ENCODE data around the gene MFN1.
A peak's percentile ranks its signal among the peaks of the same experiment; 100 is the strongest.

The MFN1 gene

DNA sequence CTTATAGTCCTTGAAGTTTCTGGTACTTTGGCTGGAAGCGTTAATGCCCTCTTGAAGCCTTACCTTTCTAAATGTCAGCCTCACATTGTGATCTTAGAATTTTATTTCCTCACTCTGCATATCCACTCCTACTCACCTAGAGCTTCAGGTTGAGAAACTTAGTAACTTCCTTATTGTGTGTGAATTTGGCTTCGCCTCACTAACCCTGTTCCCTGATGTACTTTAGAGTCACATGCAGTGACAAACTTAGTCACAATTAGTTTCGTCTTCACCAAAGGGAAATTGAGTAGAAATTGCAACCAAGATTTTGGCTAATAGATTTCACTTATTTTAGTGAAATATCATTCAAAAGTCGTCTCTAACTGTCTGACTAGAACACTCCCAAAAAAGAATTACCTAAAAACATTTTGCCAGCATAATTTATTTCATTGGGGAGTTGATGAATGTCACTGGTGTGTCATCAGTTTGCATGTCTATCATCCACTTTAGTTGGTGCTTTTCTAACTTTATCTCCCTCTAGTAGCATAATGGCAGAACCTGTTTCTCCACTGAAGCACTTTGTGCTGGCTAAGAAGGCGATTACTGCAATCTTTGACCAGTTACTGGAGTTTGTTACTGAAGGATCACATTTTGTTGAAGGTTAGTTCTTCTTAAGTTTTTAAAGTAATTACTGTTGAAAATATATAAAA lies 960 bp downstream of the MFN1 start:
- no peak for FAIRE-seq

DNA sequence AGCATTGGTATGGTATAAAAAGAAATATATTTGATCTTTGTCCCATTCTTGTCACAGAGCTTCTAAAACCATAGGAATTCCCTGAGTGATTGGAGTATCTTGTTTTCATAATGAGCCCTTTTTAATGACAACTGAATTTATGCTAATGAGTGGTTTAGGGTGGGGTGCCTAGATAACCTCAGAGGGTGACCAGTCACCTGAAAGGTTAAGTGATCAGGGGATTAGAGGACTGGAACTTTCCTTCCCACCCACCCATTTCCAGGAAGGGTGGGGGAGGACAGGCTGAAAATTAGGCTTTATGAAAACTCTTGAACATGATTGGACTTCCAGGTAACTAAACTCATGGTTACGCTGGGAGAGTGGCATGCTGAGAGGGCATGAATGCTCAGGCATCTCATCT lies 8.5 kb downstream of the MFN1 start:
- no peak for FAIRE-seq

DNA sequence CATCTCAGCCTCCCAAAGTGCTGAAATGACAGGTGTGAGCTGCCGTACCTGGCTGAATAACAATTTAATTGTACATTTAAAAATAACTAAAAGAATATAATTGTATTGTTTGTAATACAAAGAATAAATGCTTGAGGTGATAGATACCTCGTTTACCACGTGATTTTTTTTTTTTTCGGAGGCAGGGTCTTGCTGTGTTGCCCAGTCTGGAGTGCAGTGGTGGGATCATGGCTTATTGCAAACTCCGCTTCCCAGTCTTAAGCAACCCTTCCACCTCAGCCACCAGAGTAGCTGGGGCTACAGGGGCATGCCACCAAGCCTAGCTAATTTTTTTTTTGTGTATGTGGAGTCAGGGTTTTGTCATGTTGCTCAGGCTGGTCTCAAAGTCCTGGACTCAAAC lies 15.8 kb downstream of the MFN1 start:
- no peak for FAIRE-seq

DNA sequence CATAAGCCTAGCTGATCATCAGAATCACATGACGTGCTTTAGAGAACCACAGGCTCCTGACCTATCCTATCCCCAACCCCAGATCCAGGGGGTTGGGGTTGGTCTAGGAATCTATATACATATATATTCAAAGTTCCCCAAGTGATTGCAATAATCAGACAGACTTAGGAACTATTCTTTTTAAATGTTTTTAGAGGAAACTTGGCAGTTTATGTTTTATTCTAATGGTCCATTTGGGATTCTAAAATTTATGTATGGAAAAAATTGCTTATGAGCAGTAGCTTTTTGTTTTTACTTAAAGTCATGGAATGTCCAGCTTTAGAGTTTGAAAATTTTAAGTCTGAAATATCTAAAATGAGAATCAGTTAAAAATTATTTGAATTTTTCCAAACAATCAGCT lies 22.1 kb downstream of the MFN1 start:
- FAIRE-seq = no peak

DNA sequence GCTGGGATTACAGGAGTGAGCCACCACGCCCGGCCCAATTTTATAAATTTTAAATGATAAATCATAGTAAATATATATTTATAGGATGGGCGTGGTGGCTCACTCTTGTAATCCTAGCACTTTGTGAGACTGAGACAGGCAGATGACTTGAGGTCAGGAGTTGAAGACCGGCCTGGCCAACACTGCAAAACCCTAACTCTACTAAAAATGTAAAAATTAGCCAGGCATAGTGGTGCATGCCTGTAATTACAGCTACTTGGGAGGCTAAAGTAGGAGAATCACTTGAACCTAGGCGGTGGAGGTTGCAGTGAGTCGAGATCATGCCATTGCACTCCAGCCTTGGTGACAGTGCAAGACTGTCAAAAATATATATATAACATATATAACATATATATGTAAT lies 26.4 kb downstream of the MFN1 start:
- FAIRE-seq = no peak

DNA sequence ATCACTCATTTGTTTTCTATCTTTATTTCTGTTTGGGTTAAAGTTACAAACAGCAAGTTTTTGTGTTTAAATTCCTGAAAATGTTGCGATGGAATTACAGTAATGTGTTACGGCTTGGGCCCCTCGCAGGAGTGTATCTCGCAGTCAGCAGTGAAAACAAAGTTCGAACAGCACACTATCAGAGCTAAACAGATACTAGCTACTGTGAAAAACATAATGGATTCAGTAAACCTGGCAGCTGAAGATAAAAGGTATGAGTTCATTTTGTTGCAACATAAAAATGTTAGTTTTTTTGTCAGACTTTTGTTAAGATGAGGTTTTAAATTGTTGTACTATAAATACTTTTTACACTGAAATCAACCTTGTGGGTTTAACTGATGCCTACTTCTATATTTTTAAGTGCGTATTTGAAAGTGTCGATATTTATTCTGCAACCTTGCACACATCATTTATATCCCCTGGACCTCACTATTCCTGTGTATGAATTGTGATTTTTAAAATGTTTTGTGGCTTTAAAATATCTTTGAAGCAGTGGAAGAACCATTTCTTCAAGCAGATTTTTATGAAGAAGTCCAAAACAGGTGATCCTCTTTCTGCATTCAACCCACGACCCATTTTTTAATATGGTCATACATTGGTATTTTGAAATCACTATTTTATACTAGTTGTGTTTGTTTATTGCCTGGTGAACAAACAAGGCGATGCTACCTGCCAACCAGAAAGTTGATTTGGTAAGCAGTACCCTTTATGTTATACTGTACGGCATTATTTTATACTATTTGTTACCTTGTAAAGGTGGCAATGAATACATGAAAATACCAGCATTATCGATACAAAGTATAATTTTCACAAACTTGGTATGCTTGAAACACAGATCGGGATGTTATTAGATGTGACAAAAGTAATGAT lies 27.8 kb downstream of the MFN1 start:
- FAIRE-seq = no peak

DNA sequence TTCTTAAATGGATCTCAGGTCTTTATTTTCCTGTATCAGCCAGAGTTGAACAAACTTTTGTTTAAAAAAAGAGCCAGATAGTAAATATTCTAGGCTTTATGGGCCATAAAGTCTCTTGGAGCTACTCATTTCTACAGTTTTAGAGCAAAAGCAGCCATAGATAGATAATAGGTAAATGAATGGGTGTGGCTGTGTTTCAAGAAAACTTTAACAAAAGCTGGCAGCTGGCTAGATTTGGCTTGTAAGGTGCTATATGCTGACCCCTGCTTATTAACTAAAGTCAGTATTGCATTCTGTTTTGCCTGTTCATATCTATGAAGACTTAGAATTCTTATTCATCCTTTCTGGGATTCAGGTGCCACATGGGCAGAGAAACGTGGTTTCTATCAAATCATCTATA lies 29.0 kb downstream of the MFN1 start:
- no peak for FAIRE-seq

DNA sequence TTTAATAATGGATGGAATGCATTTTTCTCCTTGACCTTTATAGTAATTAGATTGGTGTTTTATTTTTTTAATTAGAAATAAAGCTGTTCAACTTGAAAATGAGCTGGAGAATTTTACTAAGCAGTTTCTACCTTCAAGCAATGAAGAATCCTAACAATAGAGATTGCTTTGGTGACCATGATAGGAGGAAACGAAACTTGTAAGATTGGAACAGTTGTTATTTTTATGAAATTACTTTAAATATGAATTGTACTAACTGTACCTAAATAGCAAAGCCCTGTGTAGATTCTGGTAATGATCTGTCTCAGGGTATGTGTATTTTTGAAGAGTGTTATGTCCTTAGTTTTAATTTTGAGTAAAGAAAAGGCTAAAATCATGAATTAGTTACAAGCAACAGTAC lies 44.4 kb downstream of the MFN1 start:
- FAIRE-seq = no peak

DNA sequence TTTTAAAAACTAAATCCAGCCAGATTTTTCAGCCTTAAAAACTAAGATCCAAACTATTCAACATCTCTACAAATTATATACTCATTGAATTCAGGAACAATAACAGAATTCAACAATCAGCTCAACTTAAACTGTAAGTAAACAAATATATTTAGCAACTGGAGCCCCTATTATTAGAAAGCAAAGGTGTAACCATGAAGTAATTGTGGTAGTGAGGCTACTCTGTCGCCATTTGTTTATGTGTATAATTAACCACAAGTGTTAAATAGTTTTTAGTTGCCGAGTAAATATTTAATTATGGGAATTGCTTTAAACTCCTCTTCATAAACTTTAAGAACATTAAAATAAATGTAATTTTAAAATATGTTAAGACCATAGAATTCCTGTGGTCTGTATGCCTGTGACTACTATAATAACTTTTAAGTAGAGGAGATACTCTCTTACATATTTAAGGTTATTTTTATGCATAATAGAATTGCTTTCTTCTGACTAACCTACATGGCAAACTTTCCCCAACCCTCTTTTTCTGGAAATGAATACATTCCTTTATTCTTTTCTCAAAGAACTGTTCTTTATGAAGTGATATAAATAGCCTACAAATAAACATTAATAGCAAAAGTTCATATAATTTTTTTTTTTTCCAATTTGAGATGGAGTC lies 51.2 kb downstream of the MFN1 start:
- no peak for FAIRE-seq

DNA sequence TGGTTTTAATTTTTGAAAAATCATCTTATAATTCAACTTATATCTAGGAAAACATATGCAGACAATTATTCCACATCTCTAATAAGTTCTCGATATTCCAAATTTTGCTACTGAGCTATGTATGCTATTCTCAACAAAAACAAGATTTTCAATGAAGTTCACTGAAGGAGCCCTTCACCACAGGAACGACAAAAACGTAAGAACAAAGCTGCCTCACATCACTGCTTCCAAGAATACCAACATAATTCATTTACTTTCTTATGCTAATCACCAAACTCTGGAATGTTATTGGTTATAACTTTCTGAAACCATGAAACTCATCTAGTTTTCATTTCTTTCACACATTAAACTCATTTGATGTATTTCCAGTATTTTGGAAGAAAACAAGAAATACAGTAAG lies 54.1 kb downstream of the MFN1 start:
- no peak for FAIRE-seq

DNA sequence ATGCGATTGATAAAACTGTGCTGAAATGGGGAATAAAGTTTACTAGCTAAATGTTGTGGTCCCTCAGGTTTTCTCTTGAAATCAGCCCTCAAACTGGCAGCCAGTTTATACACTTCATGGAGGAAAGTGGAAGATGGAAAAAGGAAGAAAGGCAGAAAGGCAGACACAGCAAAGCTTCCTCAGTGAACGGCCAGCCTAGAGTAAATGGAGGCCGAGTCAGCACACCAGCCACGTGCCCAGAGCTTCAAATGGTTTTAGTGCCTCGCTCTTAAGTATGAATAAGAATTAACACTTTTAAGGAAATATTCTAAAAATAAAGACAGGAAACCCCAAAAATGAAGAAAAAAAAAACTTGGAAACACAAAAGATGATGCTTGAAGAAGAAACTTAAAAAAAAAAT lies 55.5 kb downstream of the MFN1 start:
- FAIRE-seq = no peak

DNA sequence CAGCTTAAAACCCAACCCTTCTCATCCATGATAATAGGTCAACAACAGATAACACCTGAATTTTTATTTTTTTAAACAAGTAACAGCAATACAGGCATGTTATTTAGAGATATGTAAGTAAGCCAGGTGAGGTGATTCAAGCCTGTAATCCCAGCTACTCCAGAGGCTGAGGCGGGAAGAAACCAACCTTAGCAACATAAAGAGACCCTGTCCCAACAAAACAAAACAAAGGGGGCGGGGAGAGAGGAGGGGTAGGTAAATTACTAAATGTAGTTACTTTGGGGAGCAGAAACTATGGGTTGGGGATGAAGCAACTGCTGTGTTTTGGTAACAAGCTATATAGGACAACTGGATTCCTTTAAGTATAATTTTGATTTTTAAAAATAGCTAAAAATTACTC lies 56.8 kb downstream of the MFN1 start:
- FAIRE-seq = no peak

DNA sequence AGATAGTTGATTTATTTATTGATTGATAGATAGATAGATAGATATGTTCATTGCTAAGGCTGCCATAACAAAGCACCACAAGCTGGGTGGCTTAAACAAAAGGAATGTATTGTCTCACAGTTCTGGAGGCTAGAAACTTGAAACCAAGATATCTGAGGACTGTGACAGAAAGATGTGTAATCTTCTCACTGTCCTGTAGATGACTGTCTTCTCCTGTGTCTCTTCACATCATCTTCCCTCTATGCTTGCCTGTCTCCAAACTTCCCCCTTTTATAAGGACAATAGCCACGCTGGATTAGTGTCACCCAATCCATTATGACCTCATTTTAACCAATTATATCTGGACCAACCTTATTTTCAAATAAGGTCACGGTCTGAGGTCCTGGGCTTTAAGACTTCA lies 62.8 kb downstream of the MFN1 start:
- no peak for FAIRE-seq

DNA sequence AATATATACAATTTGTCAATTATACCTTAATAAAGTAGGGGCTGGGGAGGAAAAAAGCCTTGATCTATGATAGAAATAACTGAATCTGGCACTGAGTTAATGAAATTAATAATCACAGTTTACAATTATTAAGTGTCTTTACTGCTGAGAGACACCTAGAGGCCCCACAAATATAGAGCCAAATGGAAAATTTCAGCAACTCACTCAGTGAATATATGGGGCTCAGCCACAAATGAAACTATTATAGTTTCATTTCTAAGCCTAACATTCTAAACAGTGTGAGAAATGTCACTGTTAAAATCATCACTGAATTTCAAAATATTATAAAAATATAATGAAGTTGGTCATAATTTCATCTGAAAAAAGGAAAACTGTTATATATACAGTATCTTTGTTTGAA lies 63.5 kb downstream of the MFN1 start:
- FAIRE-seq = no peak

DNA sequence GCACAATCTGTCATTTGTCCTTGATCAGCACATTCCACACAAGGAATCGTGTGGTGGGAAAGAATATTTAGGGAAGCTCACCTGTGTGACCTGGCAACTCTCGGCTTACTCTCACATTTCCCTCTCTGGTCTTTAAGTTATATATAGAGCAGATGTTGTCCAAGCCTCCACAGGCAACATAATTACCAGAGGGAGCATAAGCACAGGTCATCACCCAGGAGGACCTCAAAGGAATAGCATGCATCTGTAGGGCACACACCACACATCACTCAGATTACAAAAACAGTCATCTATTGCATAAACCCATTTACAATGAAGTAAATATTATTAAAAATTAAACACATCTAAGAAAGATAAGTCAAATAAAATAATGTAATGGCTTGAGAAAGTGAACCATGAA lies 67.3 kb downstream of the MFN1 start:
- FAIRE-seq = no peak

DNA sequence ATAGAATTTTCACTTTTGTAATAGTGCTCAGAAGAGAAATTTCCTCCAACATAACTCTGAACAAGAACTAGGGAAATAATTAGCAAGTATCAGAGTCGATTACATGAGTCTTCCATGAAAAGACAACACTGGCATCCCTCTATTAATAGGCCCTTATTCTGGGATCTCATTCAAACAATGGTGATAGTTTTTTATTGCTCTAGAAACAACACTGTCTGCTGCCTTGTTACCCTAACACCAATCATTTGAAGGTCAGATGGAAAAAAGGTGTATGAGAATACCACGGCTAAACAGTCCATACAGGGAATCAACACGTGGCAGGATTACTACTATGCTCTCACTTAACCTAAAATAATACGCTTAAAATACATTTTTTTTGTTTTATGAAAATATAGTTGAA lies 67.9 kb downstream of the MFN1 start:
- no peak for FAIRE-seq

DNA sequence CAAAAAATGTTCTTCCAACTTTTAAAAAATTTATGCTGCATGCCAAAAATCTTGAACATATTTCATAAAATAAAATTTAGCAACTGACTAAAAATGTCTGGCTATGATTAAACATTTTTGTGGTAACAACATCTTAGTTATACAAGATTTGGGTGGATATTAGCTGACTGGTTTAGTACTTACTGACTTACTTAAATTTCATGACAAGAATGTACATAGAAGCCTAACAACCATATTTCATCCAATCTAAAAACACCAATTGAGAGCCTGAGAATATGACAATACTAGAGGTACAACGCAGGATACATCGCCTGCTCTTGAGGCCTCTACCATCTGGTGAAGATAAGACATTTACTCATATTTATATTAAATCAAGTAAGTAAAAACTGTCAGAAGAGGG lies 69.2 kb downstream of the MFN1 start:
- no peak for FAIRE-seq

DNA sequence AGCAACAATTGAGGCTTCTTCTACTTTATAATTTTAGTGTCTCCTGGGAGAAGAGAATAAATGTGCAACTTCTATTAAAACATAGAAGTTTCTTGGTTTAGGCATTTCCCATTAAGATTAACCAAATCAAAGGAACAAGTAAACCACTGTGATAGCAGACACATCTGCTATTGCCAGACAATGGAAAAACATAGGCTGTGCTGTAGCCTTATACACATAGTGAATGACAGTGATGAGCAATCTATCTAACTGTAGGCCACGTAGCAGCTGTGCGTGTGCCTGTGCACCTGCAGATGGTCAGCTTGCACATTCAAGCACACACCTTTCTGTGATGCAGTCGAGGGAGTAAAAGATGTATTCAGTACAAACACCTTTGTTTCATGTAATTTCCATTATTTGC lies 71.1 kb downstream of the MFN1 start:
- FAIRE-seq = no peak

DNA sequence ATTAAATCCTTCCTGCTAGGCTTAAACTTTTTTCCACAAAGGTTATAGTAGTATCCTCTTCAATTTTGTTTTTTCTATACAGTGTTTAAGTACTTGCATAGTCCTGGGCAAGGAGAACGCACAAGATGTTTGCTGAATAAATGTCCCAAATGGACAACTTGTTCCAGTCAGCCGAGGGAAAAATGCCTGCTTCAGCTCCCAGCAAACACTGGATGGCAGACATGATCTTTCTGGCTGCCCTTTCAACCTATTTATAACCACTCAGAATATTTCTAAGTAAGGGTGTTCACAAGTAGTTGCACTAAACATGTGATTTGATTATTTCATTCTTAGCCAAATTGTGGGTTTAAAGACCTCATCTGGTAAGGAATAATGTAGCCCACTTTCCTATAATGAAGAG lies 74.0 kb downstream of the MFN1 start:
- FAIRE-seq = peak; percentile 65

DNA sequence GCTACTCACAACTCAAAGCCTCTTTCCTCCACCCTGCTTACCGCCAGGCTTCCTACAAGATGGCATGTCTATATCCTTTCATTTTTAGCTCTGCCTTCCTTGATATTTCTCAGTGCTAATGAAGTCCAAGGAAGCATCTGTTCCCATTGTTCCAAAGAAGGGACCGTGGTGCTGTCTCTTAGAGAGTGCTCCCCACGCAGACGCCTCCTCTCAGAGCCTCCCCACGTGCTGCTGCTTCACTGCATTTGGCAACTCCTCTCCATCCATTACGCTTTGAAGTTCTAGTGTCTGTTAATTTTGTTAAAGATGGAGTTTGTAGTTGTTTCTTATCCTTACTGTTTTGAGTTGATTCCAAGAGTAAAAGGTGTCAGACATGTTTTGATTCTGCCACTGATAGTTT lies 77.6 kb downstream of the MFN1 start:
- no peak for FAIRE-seq

DNA sequence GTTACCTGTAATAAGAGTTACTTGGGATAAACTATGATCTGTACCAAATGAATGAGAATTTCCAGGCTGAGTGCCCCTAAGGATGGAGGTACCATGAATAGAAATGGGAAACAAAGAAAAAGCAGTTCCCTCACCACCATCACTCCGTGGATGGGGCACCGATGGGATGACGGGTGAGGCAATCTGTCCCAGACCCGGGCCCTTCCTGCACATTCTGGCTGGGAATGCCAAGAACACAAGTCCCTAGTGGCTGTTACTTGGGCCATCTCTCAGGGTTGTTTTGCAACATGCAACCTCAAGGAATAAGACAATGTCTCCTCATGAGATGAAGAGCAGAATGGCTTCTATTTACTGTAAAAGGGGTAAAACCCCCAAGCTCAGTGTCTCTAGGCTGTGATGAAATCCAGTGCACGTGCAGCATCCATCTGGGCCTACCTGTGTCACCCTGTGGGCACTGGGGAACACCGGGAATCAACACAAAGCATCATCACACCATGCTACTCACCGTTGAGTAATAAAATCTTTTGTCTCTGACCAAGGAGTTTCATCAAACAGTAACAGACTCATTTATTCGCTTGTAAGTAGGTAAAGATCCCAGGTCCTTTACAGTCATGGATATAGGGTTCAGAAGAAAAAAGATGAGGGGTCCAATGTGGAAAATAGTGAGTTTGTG lies 81.5 kb downstream of the MFN1 start:
- FAIRE-seq = no peak

DNA sequence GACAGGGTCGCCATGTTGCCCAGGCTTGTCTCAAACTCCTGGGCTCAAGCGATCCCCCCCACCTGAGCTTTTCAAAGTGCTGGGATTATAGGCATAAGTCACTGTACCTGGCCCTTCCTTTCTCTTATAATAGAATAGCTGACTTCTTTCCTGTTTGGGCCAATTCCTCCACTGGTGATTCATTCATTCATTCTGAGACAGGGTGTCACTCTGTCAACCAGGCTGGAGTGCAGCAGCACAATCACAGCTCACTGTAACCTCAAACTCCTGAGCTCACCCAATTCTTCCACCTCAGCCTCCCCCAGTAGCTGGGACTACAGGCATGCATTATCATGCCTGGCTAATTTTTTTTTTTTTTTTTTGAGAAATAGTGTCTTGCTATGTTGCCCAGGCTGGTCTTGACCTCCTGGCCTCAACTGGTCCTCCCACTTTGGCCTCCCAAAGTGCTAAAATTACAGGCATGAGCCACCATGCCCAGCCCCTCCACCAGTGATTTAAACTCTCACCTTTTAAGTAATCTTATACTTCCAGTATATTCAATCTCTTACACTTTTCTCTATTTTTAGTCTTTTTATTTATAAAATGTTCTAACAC lies 82.9 kb downstream of the MFN1 start:
- FAIRE-seq = no peak

DNA sequence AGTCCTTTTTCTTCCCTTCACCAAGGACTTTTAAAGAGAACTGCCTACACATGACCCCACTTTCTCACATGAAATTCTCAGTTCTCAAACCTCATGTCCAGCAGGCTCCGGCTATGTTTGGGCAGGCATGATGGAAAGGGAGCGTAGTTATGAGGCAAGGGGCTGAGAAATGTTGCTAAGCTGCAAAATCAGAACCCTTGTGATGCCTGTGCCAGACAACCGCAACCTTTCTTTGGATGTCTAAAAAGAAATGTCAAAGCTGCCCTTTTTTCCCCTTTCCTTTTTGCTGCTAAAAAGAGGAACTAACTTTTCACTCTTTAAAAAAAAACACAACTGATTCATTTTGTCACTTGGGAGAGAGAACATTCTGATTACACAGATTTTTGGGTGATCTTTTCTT lies 84.5 kb downstream of the MFN1 start:
- no peak for FAIRE-seq
